Parathyroid adenoma (tissue), 2 donors: ENCODE results near the gene TOP3B.

Source experiments
- H2AFZ ChIP-seq: fragments of 300-600 bp; sonication (generic); one replicate; pipeline ENCODE4 v1.7.0; 2017; ENCODE audit warnings: antibody characterized with exemption, mild to moderate bottlenecking
- H3K27ac ChIP-seq: fragments of 300-600 bp; sonication (generic); one replicate; pipeline ENCODE4 v1.7.0; 2017
- H3K27me3 ChIP-seq: fragments of 300-600 bp; sonication (generic); one replicate; pipeline ENCODE4 v1.7.0; 2017; ENCODE audit warnings: low read length; ENCODE audit not compliant: control insufficient read depth, insufficient read depth
- H3K36me3 ChIP-seq: fragments of 300-600 bp; sonication (generic); one replicate; pipeline ENCODE4 v1.7.0; 2017; ENCODE audit warnings: low read length; ENCODE audit not compliant: control insufficient read depth, insufficient read depth
- H3K4me1 ChIP-seq: fragments of 300-600 bp; sonication (generic); one replicate; pipeline ENCODE4 v1.7.0; 2017; ENCODE audit warnings: control low read depth
- H3K4me2 ChIP-seq: fragments of 300-600 bp; sonication (generic); one replicate; pipeline ENCODE4 v1.7.0; 2017; ENCODE audit warnings: low read length
- H3K4me3 ChIP-seq: fragments of 300-600 bp; sonication (generic); one replicate; pipeline ENCODE4 v1.7.0; 2017; ENCODE audit warnings: low read depth, low read length
- H3K79me2 ChIP-seq: fragments of 300-600 bp; sonication (generic); one replicate; pipeline ENCODE4 v1.7.0; 2017; ENCODE audit warnings: control low read depth
- H3K9ac ChIP-seq: fragments of 300-600 bp; sonication (generic); one replicate; pipeline ENCODE4 v1.7.0; 2017; ENCODE audit warnings: mild to moderate bottlenecking
- H3K9me3 ChIP-seq: fragments of 300-600 bp; sonication (generic); one replicate; pipeline ENCODE4 v1.7.0; 2017; ENCODE audit warnings: low read length; ENCODE audit not compliant: control insufficient read depth
- CTCF ChIP-seq: fragments of 300-600 bp; sonication (generic); IDR thresholded peaks from one replicate; pipeline ENCODE4 v1.7.0; 2017; ENCODE audit warnings: antibody characterized with exemption, mild to moderate bottlenecking
- donor health status: primary hyperparathyroidism.

The TOP3B gene

GRCh38 chr22:22013559-22014284, 31.1 kb upstream of the TOP3B start:
- no peaks in the 10 kb centered on the region for H3K9me3 ChIP-seq
- H3K36me3 ChIP-seq, result no peaks in the 10 kb centered on the region
- no peak overlapping the region for H3K27ac ChIP-seq
- H2AFZ ChIP-seq, result no peak overlapping the region
- no peak for TF ChIP-seq CTCF
- no peak overlapping the region for H3K4me3 ChIP-seq
- H3K9ac ChIP-seq, result no peak overlapping the region
- H3K4me1 ChIP-seq, result no peaks in the 10 kb centered on the region
- no peaks in the 10 kb centered on the region for H3K27me3 ChIP-seq
- H3K4me2 ChIP-seq, result no peak overlapping the region
- no peaks in the 10 kb centered on the region for H3K79me2 ChIP-seq

GRCh38 chr22:22011964-22012363, 29.4 kb upstream of the TOP3B start:
- no peak overlapping the region for H2AFZ ChIP-seq
- H3K27ac ChIP-seq, result no peak overlapping the region
- TF ChIP-seq CTCF, result no peak
- H3K9me3 ChIP-seq, result no peaks in the 10 kb centered on the region
- H3K36me3 ChIP-seq, result no peaks in the 10 kb centered on the region
- H3K4me3 ChIP-seq, result no peak overlapping the region
- H3K9ac ChIP-seq, result no peak overlapping the region
- H3K79me2 ChIP-seq, result no peaks in the 10 kb centered on the region
- no peaks in the 10 kb centered on the region for H3K4me1 ChIP-seq
- no peaks in the 10 kb centered on the region for H3K27me3 ChIP-seq
- no peak overlapping the region for H3K4me2 ChIP-seq

GRCh38 chr22:22010358-22010757, 27.8 kb upstream of the TOP3B start:
- H3K27me3 ChIP-seq, result no peaks in the 10 kb centered on the region
- no peaks in the 10 kb centered on the region for H3K4me1 ChIP-seq
- TF ChIP-seq CTCF, result no peak
- H3K9ac ChIP-seq, result no peak overlapping the region
- no peak overlapping the region for H3K4me3 ChIP-seq
- H3K9me3 ChIP-seq, result no peaks in the 10 kb centered on the region
- H3K27ac ChIP-seq, result no peak overlapping the region
- H3K79me2 ChIP-seq, result no peaks in the 10 kb centered on the region
- no peak overlapping the region for H3K4me2 ChIP-seq
- no peak overlapping the region for H2AFZ ChIP-seq
- H3K36me3 ChIP-seq, result no peaks in the 10 kb centered on the region

GRCh38 chr22:22009661-22010060, 27.1 kb upstream of the TOP3B start:
- H3K4me3 ChIP-seq, result no peak overlapping the region
- no peaks in the 10 kb centered on the region for H3K36me3 ChIP-seq
- TF ChIP-seq CTCF, result no peak
- no peak overlapping the region for H3K27ac ChIP-seq
- no peaks in the 10 kb centered on the region for H3K9me3 ChIP-seq
- H2AFZ ChIP-seq, result no peak overlapping the region
- no peaks in the 10 kb centered on the region for H3K4me1 ChIP-seq
- H3K79me2 ChIP-seq, result no peaks in the 10 kb centered on the region
- no peak overlapping the region for H3K4me2 ChIP-seq
- H3K27me3 ChIP-seq, result no peaks in the 10 kb centered on the region
- no peak overlapping the region for H3K9ac ChIP-seq

GRCh38 chr22:22006596-22006990, 24.0 kb upstream of the TOP3B start:
- Histone ChIP-seq H3K4me3 (no peak overlapping the region), H3K27me3 (no peaks in the 10 kb centered on the region), H3K27ac (no peak overlapping the region), H3K9me3 (no peaks in the 10 kb centered on the region), H3K79me2 (no peaks in the 10 kb centered on the region), H3K36me3 (no peaks in the 10 kb centered on the region), H3K9ac (no peak overlapping the region), H3K4me2 (no peak overlapping the region), H2AFZ (no peak overlapping the region), H3K4me1 (no peaks in the 10 kb centered on the region)
- TF ChIP-seq CTCF, result no peak
